Embryonic facial prominence (tissue), 1 donor: Measurements from ENCODE around the gene KRTAP10-3.

Experiments
- DNase-seq: peaks from one replicate; pipeline ENCODE4 v3.0.0-alpha.2; 2016; ENCODE audit errors: extremely low spot score

Gene KRTAP10-3

DNA sequence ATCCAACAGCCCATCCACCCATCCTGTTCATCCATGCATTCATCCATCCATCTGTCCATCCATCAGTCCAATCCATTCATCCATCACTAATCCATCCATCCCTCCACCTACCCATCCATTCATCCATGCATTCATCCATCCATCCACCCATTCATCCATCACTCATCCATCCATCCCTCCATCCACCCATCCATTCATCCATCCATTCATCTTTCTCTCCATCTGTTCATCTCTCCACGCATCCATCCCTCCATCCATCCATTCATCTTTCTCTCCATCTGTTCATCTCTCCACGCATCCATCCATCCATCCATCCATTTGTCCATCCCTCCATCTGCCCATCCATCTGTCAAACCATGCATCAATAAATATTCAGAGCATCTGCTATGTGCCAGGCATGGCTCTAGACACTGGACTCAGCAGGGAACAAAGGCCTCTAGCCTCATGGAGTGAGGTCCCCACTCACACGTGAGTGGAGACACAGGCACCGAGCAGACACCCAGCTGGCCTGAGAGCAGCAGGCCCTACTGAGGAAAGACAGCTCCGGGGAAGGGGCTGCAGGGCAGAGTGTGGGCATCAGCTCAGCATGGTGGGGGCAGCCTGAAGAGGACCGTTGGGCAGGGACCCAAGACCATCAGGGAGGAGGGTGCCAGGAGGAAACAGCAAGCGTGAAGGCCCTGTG, 28.2 kb downstream of the KRTAP10-3 start:
- DNase-seq, result no peak

DNA sequence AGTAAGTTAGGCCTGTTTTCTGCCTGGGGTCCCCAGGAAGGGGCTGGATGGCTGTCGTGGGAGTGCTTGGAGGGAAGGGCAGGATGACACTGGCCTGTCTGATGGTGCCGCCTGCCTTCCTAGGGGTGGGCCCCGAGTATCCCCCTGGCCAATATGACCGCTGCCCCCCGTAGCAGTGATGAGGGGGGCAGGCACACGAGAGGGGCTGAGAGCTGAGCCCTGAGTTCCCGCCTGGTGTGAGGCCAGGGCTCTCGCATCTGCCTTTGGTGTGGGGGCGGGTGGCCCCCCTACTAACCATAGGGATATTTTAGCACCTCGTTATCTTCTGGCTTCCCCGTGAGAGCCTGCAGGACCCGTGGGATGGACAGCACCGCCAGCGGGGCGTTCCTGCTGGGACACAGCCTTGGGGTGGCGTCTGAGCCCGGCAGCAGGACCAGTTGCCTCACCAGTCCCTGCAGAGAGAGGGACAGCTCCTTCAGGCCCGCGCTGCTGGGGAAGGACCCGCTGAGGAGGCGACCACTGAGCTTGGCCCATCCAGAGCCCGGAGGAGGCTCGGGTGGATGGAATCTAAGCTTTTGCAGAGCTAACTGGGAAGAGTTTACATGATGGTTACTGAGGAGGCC, 29.0 kb downstream of the KRTAP10-3 start:
- DNase-seq, result no peak

DNA sequence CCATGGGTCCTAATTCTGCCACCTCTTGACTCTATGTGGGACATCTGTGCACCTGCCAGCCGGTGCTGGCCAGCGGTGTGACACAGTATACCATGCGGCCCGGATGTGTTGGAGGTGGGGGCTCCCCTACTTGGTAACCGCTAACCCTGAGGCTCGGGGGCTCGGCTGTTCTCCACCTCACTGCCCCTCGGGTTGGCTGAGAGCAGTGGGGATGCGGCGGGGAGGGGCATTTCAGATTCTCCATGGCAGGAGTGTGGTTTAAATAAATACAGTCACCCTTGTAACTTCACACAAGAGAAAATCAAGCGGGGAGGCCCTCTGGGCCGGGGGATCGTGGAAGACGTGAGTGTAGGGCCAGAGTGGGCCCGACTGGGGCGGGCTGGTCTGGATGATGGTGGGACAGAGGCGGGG, 29.6 kb downstream of the KRTAP10-3 start:
- DNase-seq, result no peak

DNA sequence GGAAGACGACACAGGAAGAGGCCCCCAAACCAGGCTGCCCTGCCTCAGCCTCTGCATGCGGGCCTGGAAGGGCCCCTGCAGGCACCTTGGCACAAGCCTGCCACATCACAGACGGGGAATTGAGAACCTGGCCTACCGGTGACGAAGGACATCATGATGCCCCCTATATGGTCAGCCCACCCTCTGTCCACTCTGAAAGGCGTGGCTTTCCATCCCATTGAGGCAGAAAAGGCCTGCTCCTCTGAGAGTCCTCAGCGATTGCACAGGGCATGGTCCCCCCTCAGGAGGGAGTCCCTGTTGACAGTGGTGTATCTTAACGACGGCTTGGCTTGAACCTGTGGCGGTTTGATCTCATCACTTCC, 30.0 kb downstream of the KRTAP10-3 start:
- DNase-seq, result no peak

DNA sequence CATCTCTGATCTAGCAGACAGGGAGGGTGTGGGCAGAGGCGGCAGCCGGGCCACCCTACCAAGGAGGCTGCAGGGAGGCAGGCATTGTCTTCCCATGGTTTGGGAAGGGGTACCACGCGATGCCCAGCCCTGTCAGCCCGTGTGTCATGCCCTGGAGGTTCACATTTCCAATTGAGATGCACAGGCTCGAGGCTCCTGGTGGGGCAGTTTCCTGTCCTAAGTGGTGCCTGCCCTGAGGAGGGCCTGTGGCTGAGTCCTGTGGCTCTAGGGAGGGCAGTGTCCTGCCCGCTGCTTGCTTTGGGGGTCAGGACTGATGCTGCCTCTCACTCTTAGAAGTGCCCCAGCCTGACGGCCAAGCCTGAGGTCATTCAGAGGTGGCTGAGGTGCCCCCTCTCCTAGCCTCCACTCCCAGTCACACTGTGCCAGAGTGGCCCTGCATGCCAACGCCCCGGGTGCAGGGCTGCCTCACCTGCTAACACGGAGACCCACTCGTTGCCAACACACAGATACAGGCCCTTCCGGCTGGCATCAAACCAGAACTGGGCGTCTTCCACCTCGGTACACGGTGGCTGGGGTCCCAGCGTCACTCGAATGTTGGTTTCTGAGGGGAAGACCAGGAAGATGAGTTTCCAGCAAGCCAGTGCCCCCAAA, 30.5 kb downstream of the KRTAP10-3 start:
- no peak for DNase-seq

DNA sequence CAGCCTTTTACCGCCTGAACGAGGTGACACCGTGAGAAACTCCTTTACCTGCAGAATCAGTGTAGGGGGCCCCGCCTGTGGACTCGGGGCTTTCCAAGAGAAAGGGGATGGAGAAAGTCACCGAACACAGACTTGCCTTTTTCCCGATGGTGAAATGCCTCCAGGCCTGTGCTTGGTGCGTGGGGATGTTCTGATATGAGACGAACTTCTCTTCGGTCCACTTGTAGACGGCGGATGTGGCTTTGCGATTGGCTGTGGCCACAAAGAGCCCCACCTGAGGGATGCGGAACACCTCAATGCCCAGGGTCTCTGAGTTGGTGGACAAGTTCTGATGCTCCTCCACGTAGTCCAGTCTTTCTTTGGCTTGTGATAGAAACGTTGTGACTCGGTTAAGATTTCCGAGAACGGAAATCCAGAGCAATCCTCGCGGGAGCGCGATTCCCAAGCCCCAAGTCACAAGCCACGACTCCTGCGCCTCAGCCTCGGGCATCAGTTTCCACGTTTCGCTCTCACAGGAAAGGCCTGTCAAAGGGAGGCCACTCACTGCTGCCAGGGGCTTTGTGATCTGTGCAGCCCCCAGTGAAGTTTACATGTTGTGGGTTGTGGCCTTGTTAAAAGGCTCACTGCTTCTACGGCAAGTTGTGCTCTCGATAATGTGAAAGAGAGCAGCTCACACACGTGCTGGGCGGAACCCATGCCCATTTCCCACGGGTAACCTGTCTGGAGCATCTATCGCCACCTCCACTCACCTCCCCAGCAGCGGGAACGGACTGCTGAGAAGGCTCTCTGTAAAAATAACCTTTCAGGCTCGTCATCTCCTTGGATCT, 31.2 kb downstream of the KRTAP10-3 start:
- DNase-seq, result no peak

DNA sequence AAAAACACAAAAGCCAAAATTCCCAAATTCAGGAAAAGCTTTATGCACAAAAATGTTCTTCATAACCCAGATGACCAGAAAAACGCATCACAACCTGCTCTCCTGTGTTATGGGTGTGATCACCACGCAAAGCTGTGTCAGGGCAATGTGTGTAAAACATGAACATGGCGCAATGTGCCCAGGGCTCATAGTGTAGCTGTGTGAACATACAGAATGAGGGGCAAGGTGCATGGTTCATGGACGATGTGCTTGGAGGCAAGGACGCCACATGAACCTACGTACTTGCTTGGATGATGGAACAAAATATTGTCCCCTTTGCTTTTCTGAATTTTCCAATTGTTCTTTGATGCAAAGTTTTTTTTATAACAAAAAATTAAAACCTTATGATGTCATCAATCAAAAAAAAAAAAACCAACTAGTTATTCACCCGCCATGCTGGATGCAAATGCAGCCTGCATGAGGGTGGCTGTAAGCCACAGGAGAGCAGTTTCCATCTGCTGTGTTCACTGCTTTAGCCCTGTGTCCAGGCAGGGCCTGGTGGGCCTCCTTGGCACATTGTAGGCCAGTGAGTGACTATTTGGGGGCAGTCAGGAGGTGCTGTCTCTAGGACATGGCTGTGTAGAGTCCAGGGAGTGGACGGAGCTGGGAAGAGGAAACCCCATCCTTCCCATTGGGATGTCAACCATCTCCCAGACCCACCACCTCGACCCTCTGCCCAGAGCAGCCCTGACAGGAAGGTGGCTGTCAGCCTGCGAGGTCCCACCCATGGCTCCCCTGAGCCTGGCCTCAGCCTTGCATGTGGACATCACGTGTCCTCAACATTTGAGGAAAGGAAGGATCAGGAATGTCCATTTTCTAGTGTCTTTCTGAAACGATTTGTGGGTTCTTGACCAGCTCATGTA, 32.2 kb downstream of the KRTAP10-3 start:
- DNase-seq, result no peak

DNA sequence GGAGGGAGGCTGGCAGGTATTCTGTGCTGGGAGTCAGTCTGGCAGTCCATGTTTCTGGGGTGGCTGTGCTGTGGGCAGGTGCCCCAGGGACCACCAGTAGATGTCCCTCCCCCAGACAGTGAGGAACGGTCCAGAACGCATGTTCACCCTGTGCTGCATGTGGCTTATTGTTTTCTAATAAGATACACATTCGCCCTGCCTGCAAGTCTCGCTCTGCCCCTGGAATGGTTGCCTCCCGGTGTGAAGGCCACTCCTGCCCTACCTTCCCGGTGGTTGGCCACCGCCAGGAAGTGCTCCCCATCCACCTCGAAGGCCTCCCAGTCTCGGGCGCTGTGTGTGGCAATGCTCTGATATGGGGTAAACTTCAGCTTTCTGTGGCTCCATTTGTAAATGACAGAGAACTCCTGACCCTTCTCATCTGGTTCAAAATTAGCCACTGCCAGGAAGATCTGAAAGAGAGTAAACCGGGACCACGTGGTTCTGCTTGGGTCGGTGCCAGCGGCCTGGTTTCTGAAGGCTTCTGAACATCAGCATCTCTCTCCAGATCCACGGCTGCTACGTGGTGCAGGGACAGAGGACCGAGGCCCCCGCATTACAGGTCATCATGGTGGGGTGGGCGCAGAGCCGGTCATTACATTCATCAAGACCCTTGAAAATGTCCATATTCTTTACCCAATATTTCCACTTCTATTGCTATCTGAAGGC, 33.1 kb downstream of the KRTAP10-3 start:
- no peak for DNase-seq

DNA sequence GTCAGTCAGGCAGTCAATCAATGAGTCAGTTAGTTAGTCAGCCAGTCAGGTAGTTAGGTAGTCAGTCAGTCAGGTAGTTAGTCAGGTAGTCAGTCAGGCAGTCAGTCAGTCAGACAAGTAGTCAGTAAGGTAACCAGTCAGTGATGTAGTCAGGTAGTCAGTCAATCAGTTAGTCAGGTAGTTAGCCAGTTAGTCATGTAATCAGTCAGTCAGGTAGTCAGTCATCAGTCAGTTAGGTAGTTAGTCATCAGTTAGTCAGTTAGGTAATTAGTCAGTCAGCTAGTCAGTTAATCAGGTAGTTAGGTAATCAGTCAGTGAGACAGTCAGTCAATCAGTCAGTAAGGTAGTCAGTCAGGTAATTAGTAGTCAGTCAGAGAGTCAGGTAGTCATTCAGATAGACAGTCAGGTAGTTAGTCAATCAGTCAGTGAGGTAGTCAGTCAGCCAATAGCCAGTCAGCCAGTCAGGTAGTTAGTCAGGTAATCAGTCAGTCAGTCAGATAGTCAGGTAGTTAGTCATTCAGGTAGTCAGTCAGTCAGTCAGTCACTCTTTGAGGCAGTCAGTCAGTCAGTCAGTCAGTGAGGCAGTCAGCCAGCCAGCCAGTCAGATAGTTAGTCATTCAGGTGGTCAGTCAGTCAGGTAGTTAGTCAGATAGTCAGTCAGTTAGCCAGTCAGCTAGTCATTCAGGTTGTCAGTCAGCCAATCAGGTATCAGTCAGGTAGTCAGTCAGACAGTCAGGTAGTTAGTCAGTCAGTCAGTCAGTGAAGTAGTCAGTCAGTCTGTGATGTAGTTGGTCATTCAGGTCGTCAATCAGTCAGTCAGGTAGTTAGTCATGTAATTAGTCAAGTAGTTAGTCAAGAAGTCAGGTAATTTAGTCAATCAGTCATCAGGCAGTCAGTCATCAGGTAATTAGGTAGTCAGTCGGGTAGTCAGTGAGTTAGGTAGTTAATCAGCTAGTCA, 33.9 kb downstream of the KRTAP10-3 start:
- DNase-seq, result no peak

DNA sequence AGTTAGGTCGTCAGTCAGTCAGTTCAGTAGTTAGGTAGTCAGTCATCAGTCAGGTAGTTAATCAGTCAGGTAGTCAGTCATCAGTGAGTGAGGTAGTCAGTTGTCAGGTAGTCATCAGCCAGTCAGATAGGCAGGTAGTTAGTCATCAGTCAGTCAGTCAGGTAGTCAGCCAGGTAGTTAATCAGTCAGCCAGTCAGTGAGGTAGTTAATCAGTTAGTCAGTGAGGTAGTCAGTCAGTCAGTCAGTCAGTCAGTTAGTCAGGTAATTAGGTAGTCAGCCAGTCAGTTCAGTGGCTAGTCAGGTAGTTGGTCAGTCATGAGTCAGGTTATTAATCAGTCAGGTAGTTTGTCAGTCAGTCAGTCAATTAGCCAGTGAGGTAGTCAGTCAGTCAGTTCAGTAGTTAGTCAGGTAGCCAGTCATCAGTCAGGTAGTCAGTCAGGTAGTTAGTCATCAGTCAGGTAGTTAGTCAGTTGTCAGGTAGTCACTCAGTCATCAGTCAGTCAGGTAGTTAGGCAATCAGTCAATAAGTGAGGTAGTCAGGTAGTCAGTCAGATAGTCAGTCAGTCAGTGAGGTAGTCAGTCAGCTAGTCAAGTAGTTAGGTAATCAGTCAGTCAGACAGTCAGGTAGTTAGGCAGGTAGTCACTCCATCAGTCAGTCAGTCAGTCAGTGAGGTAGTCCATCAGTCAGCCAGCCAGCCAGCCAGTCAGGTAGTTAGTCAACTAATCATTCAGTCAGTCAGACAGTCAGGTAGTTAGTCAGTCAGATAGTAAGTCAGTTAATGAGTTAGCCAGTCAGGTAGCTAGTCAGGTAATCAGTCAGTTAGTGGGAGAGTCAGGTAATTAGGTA, 34.8 kb downstream of the KRTAP10-3 start:
- DNase-seq, result no peak

DNA sequence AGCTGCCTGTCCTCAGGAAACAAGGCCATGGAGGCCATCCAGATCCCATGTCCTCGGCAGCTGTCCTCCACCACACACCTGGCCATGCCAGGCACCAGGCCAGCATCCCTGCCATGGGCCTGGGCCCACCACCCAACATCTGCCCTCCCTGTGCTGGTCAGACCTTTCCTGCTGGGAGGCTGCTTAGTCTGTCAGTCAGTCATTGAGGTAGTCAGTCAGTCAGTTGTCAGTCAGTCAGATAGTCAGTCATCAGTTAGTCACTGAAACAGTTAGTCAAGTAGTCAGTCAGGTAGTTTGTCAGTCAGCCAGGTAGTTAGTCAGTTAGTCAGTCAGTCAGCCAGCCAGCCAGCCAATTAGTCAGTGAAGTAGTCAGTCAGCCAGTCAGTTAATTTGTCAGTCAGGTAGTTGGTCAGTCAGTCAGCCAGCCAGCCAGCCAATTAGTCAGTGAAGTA, 35.8 kb downstream of the KRTAP10-3 start:
- no peak for DNase-seq

DNA sequence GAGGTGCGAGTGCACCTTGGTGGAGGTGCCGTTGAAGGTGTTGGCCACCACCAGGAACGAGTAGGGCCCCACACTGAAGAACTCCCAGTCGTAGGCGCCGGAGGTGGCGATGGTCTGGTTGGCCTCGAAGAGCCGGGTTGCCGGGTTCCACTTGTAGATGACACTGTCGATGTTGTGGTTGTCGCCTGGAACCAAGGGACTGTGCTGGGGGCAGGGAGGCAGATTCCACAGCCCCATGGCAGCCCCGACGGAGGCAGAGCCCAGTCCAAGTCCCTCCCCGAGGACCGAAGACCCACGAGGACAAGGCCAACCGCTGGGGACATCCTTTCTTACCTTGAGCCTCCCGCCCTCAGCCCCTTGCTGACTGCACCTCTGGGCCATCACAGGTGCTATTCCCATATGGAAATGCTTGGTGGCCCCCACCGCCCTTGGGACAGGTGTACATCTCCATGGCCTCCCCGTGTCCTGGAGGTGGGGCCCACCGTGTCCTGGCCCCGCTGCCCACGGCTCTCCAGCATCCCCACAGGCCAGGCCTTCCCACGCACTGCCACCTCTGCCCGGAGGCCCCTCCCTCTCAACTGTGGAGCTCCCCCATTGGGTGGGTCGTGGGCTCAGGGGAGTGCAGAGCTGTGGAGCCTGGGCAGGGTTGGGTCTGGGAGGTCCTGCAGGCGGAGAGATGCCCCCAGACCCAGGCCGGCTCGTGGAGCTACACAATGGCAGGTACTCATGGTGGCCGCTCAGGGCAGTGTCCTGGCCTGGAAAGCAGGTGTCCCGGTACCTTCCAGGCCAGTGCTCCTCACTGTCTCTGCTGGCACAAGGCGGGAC, 36.5 kb downstream of the KRTAP10-3 start:
- DNase-seq, result no peak

DNA sequence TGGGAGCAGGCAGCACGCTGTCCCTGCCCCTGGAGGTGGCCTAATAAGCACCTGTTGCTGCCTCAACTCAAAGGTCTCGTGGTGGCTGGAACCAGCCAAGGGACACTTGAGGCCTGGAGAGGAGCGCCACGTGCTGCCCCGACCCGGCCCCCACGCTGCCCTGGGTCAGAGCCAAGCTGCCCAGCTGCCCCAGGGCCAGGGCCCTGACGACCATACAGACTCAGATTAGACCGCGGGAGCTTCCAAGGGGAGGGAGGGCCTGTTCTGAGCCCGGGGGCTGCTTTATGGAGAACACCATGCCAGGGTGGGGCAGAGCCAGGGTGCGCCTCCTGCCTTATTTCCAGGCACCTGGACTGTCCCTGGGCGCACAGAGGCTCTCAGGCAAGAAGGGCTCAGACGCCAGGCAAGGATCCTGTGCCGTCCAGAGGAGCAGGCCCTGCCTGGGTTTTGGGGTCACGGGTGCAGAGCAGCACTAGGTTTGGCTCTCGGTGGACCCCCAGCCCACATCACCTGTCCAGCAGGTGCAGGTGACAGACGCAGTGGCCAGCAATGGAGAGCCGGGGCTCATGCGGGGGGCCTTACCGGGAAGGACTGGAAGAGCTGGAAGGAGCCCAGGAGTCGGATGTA, 37.2 kb downstream of the KRTAP10-3 start:
- no peak for DNase-seq

DNA sequence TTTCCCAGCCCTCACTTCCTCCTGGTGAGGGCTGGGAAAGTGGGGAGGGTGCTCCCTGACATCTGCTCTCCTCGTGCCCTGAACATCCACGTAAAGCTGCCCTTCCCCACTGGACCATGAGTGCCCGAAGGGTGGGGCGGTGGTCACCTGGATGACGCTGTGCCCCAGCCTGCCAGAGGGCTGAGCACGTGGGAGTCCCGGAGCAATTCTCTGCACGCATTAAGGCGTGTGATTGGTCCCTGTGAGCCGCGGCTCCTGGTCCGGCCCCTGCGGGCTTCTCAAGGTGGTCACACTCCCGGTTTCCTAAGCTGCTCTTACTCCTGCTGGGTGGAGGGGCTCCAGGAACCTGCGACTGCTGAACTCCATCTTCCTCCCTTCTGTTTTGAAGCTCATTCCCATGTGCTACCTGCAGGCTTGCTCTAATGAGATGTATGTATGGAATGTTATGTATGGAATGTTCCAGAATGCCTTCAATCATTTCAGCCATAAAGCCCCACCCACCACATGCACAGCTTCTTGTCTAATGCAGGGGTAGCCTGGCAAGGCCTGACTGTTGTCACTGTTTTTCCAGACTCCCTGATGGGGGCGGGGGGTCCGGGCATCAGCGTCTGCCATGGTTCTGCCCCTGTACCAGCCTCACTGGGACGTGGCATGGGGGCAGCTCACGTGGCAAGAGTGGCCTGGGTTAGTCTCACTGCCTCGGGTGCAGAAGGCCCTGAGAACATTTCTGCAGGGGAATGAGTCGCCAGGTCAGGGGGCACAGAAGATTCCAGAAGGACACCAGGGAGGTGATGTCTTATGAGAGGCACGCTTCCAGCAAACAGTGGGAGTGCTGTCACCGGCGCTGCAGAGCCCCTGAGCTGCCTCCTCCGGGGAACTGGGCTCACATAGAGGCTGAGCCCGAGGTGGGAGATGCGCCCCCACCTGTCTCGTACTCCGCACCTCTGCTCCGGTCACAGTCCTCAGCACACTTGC, 38.0 kb downstream of the KRTAP10-3 start:
- no peak for DNase-seq

DNA sequence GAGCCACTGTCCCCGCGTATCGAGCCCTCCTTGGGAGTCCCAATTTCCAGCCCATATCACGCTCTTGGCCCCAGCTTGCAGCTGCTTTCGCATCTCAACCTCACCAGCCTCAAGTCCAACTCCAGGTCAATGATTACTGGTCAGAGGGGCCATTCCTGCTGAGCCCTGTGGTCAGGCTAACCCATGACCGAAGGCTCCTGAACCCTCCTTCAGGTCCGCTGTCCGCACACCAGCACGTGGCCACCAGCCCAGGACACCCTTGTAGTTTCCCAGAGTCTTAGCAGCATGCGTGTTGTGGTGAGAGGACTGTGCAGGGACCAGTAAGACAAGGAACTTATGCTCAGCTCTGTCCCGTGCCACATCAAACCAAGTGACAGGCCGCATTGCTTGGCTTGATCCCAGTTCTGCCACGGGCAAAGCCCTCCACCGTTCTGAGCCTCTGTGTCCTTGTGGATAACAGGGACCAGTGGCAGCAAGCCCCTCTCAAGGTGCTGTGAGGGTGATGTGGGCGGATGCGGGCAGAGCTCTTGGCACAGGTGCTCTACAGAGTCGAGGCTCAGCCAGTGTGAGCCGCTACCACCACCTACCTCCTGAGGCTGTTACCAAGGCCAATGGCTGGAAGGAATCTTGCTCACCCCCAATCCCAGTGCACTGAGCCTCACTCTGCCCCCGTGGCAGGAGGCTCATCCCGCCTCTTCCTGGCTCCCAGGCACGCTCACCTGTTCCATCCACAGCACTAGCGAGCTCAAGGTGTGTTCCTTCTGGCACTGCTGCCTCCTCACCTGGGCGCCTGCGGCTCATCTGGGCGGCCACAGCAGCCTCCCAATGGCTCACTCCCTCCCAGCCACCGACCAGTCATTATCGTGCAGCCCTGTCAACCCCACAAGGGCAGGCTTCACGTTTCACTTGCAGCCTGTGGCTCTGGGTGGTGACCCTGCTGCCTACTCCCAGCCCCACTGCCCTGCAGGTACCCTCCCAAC, 39.0 kb downstream of the KRTAP10-3 start:
- DNase-seq, result no peak
